ENCODE results near the gene NABP1. TPM values are rescaled to one million over a fixed set of nuclear protein-coding genes. Genes with fewer than 3 reads are reported as not detected.

Gene NABP1
- total RNA-seq, 1 experiment from 2014 or later: 38.7 TPM

DNA sequence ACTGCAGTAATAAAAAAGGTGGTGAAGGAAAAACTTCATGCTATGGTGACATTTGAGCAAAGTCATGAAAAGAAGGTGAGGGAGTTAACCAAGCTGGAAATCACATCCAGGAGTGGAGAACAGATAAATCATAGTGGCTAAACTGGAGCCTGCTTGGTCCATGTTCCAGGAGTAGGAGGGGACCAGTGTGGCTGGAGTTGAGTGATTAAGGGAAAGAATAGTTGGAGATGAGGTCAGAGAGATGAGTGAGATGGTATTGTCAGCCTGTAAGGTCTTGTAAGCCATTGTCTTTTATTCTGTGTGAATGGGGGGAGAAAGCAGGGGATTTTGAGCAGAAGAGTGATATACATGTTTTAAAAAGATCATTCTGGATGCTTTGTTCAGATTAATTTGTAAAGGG is 52.3 kb downstream of the NABP1 start (continued):
- no peak for TF ChIP-seq POLR2AphosphoS5 (IDR thresholded peaks at IDR 0.05; ENCODE audit: low read depth, low read length)

Other genes with a start within 250 kb of the NABP1 start
- 0.95 TPM for gene CAVIN2, start 169.0 kb downstream of the NABP1 start, total RNA-seq (2021; ENCODE audit: unreplicated experiment)